Measurements from ENCODE around the gene GUCY2C. TPM values are rescaled to one million over a fixed set of nuclear protein-coding genes. Genes with fewer than 3 reads are reported as not detected.
"Not testable (repeated sequence)": the region's sequence is repeated elsewhere in the genome, so short reads cannot be mapped to it uniquely, and the experiment has no call there.

GUCY2C gene
- total RNA-seq, 1 donor from 2014 or later = not detected

- not testable (repeated sequence) for DNase-seq (ENCODE audit: low read depth in 2 of 2)
Observed at GRCh38 chr12:14682231-14682630, 14.2 kb downstream of the GUCY2C start.

- DNase-seq (ENCODE audit: low read depth in 2 of 2) = no peak
Observed at GRCh38 chr12:14681625-14682024, 14.8 kb downstream of the GUCY2C start.

GRCh38 chr12:14681190-14681589 is 15.2 kb downstream of the GUCY2C start:
- no peak for DNase-seq (ENCODE audit: low read depth in 2 of 2)

GRCh38 chr12:14678547-14679150 is 17.8 kb downstream of the GUCY2C start:
- DNase-seq (ENCODE audit: low read depth in 2 of 2) = no peak

- DNase-seq (ENCODE audit: low read depth in 2 of 2) = no peak
Observed at GRCh38 chr12:14668591-14668990, 27.8 kb downstream of the GUCY2C start.

GRCh38 chr12:14665354-14666348 is 30.7 kb downstream of the GUCY2C start:
- DNase-seq (ENCODE audit: low read depth in 2 of 2) = peak in 1 of 2 donors; percentile 20

GRCh38 chr12:14664434-14665023 is 31.9 kb downstream of the GUCY2C start:
- peak; percentile 53 to 76 for DNase-seq (ENCODE audit: low read depth in 2 of 2)

GRCh38 chr12:14663002-14663401 is 33.4 kb downstream of the GUCY2C start:
- no peak for DNase-seq (ENCODE audit: low read depth in 2 of 2)

GRCh38 chr12:14656846-14657245 is 39.6 kb downstream of the GUCY2C start:
- no peak for DNase-seq (ENCODE audit: low read depth in 2 of 2)

GRCh38 chr12:14655284-14655683 is 41.1 kb downstream of the GUCY2C start:
- no peak for DNase-seq (ENCODE audit: low read depth in 2 of 2)

- no peak for DNase-seq (ENCODE audit: low read depth in 2 of 2)
Observed at GRCh38 chr12:14654842-14655241, 41.6 kb downstream of the GUCY2C start.

- DNase-seq (ENCODE audit: low read depth in 2 of 2) = no peak
Observed at GRCh38 chr12:14654416-14654815, 42.0 kb downstream of the GUCY2C start.

GRCh38 chr12:14652483-14652882 is 43.9 kb downstream of the GUCY2C start:
- no peak for DNase-seq (ENCODE audit: low read depth in 2 of 2)

- no peak for DNase-seq (ENCODE audit: low read depth in 2 of 2)
Observed at GRCh38 chr12:14651371-14651770, 45.0 kb downstream of the GUCY2C start.

- DNase-seq (ENCODE audit: low read depth in 2 of 2) = no peak
Observed at GRCh38 chr12:14650789-14651188, 45.6 kb downstream of the GUCY2C start.

- no peak for DNase-seq (ENCODE audit: low read depth in 2 of 2)
Observed at GRCh38 chr12:14647028-14647750, 49.2 kb downstream of the GUCY2C start.

GRCh38 chr12:14643251-14643650 is 53.1 kb downstream of the GUCY2C start:
- DNase-seq (ENCODE audit: low read depth in 2 of 2) = peak; percentile 33 to 68

- no peak for DNase-seq (ENCODE audit: low read depth in 2 of 2)
Observed at GRCh38 chr12:14638066-14638465, 58.3 kb downstream of the GUCY2C start.

GRCh38 chr12:14635776-14636175 is 60.6 kb downstream of the GUCY2C start:
- no peak for DNase-seq (ENCODE audit: low read depth in 2 of 2)

- DNase-seq (ENCODE audit: low read depth in 2 of 2) = no peak
Observed at GRCh38 chr12:14630793-14631192, 65.6 kb downstream of the GUCY2C start.

- DNase-seq (ENCODE audit: low read depth in 2 of 2) = peak; percentile 77 to 87
Observed at GRCh38 chr12:14629832-14630710, 66.3 kb downstream of the GUCY2C start.

Measured in lung microvascular endothelial cell (primary cell).